Endodermal cell (in vitro differentiated cells): ENCODE data around the gene KIAA1671. TPM values are rescaled to one million over a fixed set of nuclear protein-coding genes. Genes with fewer than 3 reads are reported as not detected.

Source experiments
- DNase-seq: peaks from one replicate; pipeline ENCODE4 v3.0.0-alpha.2; 2017
- H3K27ac ChIP-seq: 2 replicates; pipeline ENCODE4 v1.5.1; 2013; ENCODE audit warnings: mild to moderate bottlenecking, low read depth, low read length, moderate library complexity
- H3K27me3 ChIP-seq: 2 replicates; pipeline ENCODE4 v1.6.1; 2013; ENCODE audit warnings: mild to moderate bottlenecking, low read length, moderate library complexity; ENCODE audit not compliant: insufficient read depth, control insufficient read depth, poor library complexity, severe bottlenecking
- H3K36me3 ChIP-seq: 2 replicates; pipeline ENCODE4 v1.7.0; 2013; ENCODE audit warnings: mild to moderate bottlenecking, low read length, moderate library complexity; ENCODE audit not compliant: control insufficient read depth, insufficient read depth
- H3K4me1 ChIP-seq: one replicate; pipeline ENCODE4 v1.7.0; 2013; ENCODE audit warnings: low read length; ENCODE audit not compliant: control insufficient read depth, insufficient read depth
- H3K4me3 ChIP-seq: 2 replicates; pipeline ENCODE4 v1.5.1; 2013; ENCODE audit warnings: mild to moderate bottlenecking, low read length, moderate library complexity
- H3K9ac ChIP-seq: 2 replicates; pipeline ENCODE4 v1.6.1; 2013; ENCODE audit warnings: mild to moderate bottlenecking, low read length, moderate library complexity; ENCODE audit not compliant: poor library complexity, severe bottlenecking; ENCODE audit errors: extremely low read depth
- H3K9me3 ChIP-seq: 2 replicates; pipeline ENCODE4 v1.6.1; 2013; ENCODE audit warnings: mild to moderate bottlenecking, low read length, moderate library complexity; ENCODE audit not compliant: control insufficient read depth
- H3K27ac Mint-ChIP-seq: 2 replicates; pipeline ENCODE4 v1.8.0; 2020; ENCODE audit warnings: mixed read lengths
- H3K27me3 Mint-ChIP-seq: 2 replicates; pipeline ENCODE4 v1.8.0; 2021; ENCODE audit warnings: mild to moderate bottlenecking, mixed read lengths; ENCODE audit not compliant: insufficient read depth
- H3K36me3 Mint-ChIP-seq: 2 replicates; pipeline ENCODE4 v1.8.0; 2020; ENCODE audit warnings: low read depth, mixed read lengths
- H3K4me1 Mint-ChIP-seq: 2 replicates; pipeline ENCODE4 v1.8.0; 2020; ENCODE audit warnings: mixed read lengths
- H3K4me3 Mint-ChIP-seq: 2 replicates; pipeline ENCODE4 v1.8.0; 2020; ENCODE audit warnings: mild to moderate bottlenecking, moderate library complexity, mixed read lengths
- H3K9me3 Mint-ChIP-seq: 2 replicates; pipeline ENCODE4 v1.8.0; 2020; ENCODE audit warnings: mild to moderate bottlenecking, mixed read lengths
- WGBS, 2 experiments: methylation state at CpG; one replicate each; pipeline versions ENCODE4 v1.1.5 to v1.1.7; 2013; ENCODE audit warnings: missing lambda C conversion rate in 2 of 2, mixed read lengths in 1 of 2; ENCODE audit not compliant: insufficient coverage in 1 of 2, insufficient read length in 1 of 2; 5-methylcytosine and 5-hydroxymethylcytosine counted together
- total RNA-seq, 2 donors: library from RNA; stranded (reverse); fragmentation: NEBNext Ultra II Directional in 1 of 2; extraction: Animal tissue kit (Norgen Biotek cat#: 25700) in 1 of 2; gene quantifications; 2 replicates in 1 of 2; 3 replicates in 1 of 2; pipeline ENCODE4 v1.2.1, GENCODE V29; 2021
- TF ChIP-seq, protein P1 (sequence below): fragments of 200-600 bp; sonication (generic); conservative IDR thresholded peaks from 2 replicates; pipeline ENCODE4 v1.5.0; 2021; ENCODE audit warnings: antibody characterized with exemption, mild to moderate bottlenecking

The KIAA1671 gene
- total RNA-seq, 2 donors from 2014 or later = 38.8 to 43.7 TPM

DNA sequence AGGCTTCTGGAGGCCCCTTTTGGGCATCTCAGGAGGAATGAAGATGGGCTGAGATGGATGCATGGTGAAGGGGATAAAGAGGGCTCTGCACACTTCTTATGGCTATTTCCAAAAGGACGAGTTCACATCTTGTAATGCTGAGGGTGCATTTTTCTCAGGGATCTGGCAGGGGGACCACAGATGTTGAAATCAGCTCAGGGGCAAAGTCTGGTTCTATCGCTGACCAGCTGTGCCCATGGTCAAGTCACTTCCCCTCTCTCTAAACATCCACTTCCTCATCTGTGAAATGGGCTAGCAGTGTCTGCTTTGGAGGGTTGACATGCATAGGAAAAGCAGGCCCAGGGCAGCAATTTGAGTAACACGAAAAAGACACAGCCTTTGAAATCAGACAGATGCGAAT, 32.5 kb upstream of the KIAA1671 start:
- TF ChIP-seq, protein P1, sequence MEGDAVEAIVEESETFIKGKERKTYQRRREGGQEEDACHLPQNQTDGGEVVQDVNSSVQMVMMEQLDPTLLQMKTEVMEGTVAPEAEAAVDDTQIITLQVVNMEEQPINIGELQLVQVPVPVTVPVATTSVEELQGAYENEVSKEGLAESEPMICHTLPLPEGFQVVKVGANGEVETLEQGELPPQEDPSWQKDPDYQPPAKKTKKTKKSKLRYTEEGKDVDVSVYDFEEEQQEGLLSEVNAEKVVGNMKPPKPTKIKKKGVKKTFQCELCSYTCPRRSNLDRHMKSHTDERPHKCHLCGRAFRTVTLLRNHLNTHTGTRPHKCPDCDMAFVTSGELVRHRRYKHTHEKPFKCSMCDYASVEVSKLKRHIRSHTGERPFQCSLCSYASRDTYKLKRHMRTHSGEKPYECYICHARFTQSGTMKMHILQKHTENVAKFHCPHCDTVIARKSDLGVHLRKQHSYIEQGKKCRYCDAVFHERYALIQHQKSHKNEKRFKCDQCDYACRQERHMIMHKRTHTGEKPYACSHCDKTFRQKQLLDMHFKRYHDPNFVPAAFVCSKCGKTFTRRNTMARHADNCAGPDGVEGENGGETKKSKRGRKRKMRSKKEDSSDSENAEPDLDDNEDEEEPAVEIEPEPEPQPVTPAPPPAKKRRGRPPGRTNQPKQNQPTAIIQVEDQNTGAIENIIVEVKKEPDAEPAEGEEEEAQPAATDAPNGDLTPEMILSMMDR = no peak
- WGBS, 2 experiments = 92 to 93% methylated on average over 4 of the region's 4 CpGs
- H3K4me3 ChIP-seq = no peak overlapping the region
- Mint-ChIP-seq H3K27me3 (no peaks in the 10 kb centered on the region), H3K9me3 (no peaks in the 10 kb centered on the region), H3K4me1 (no peaks in the 10 kb centered on the region), H3K4me3 (no peak overlapping the region), H3K36me3 (no peaks in the 10 kb centered on the region), H3K27ac (no peak overlapping the region)
- no peaks in the 10 kb centered on the region for H3K27me3 ChIP-seq
- no peak overlapping the region for H3K9ac ChIP-seq
- no peaks in the 10 kb centered on the region for H3K9me3 ChIP-seq
- no peaks in the 10 kb centered on the region for H3K4me1 ChIP-seq
- H3K27ac ChIP-seq = no peak overlapping the region
- H3K36me3 ChIP-seq = no peaks in the 10 kb centered on the region
- DNase-seq = no peak

DNA sequence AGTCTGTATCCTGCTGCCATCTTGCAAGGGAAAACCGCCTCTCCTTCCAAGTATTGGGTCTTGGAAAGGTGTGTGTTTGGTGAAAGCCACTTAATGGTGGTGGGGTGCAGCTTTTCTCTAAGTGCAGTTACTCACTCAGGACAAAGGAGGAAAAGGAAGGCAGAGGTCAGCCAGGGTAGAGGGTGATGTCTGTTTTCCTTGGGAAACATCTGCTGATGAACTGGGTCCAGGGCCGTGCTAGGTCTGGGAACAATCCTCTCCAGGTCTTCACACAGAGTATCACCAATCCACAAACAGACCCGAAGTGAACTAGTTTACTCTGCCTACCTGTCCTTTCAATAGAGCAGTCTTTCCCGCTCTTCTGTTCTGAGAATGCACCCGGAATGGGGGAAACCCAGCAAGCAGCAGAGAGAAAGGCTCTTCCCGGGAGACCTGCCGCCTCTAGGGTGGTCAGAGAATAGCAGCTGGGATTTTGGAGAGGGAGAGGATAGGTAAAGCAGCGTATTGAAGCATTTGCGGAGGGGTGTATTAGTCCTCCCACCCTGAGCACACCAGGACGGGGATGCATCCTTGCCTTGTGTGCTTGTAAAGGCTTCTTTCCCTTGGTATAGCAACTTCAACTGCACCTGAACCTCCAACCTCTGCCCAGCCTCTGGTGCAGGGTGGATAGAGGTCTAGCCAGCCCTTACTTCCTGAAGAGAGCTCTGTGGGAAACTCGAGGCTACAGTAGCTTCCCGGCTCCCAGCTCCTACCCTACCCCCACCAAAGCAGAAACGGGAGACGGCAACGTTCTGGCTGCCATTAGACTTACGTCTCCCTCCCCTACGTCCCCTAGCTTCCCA, 26.7 kb upstream of the KIAA1671 start:
- Mint-ChIP-seq H3K4me1 (peaks cover 3% of the 10 kb centered on the region), H3K4me3 (no peak overlapping the region), H3K27ac (no peak overlapping the region), H3K36me3 (no peaks in the 10 kb centered on the region), H3K27me3 (peaks cover 1% of the 10 kb centered on the region), H3K9me3 (no peaks in the 10 kb centered on the region)
- Histone ChIP-seq H3K27me3 (no peaks in the 10 kb centered on the region), H3K36me3 (no peaks in the 10 kb centered on the region), H3K4me1 (no peaks in the 10 kb centered on the region), H3K9ac (no peak overlapping the region), H3K27ac (no peak overlapping the region), H3K9me3 (no peaks in the 10 kb centered on the region), H3K4me3 (no peak overlapping the region)
- 64 to 69% methylated on average over 15 to 17 of the region's 17 CpGs for WGBS, 2 experiments
- peak; percentile 76 for DNase-seq
- TF ChIP-seq, protein P1 = peak; percentile 56

DNA sequence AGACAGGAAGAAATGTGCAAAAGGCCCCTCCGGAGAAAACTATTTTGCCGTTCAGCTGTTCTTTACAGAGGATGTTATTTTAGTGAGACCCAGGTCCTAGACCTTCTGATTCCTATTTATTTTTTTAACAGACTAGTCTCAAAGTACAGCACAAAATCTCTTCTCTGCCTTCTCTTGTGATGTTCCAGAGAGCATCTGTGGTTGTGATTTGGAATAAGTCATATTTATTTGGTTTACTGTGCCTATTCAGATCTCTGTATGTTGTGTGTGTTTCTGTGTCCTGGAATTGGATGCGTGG, 26.1 kb upstream of the KIAA1671 start:
- H3K4me1 ChIP-seq = no peaks in the 10 kb centered on the region
- no peak overlapping the region for H3K27ac Mint-ChIP-seq
- WGBS, 2 experiments = 100% methylated on average over 1 to 3 of the region's 3 CpGs
- H3K27me3 Mint-ChIP-seq = peaks cover 1% of the 10 kb centered on the region
- TF ChIP-seq, protein P1 = no peak
- DNase-seq = no peak
- peaks cover 3% of the 10 kb centered on the region for H3K4me1 Mint-ChIP-seq
- H3K9me3 ChIP-seq = no peaks in the 10 kb centered on the region
- H3K36me3 ChIP-seq = no peaks in the 10 kb centered on the region
- no peak overlapping the region for H3K4me3 Mint-ChIP-seq
- no peak overlapping the region for H3K9ac ChIP-seq
- H3K4me3 ChIP-seq = no peak overlapping the region
- no peaks in the 10 kb centered on the region for H3K27me3 ChIP-seq
- no peaks in the 10 kb centered on the region for H3K36me3 Mint-ChIP-seq
- H3K9me3 Mint-ChIP-seq = no peaks in the 10 kb centered on the region
- no peak overlapping the region for H3K27ac ChIP-seq
